Fibroblast of lung (primary cell): ENCODE data around the gene GPC6.

Experiments used
- EZH2 ChIP-seq: IDR thresholded peaks from 2 replicates; pipeline ENCODE4 v1.5.1; 2012; ENCODE audit warnings: low read length, control low read depth, mild to moderate bottlenecking; ENCODE audit errors: missing control alignments
- TF ChIP-seq, protein P1 (sequence below), 2 donors: IDR thresholded peaks in 1 of 2; conservative IDR thresholded peaks in 1 of 2; 1 replicate in 1 of 2; 2 replicates in 1 of 2; pipeline ENCODE4 v1.5.1; 2011 to 2012; ENCODE audit warnings: low read length in 2 of 2, control low read depth in 1 of 2, inconsistent platforms in 1 of 2, low read depth in 1 of 2, mild to moderate bottlenecking in 1 of 2

DNA sequence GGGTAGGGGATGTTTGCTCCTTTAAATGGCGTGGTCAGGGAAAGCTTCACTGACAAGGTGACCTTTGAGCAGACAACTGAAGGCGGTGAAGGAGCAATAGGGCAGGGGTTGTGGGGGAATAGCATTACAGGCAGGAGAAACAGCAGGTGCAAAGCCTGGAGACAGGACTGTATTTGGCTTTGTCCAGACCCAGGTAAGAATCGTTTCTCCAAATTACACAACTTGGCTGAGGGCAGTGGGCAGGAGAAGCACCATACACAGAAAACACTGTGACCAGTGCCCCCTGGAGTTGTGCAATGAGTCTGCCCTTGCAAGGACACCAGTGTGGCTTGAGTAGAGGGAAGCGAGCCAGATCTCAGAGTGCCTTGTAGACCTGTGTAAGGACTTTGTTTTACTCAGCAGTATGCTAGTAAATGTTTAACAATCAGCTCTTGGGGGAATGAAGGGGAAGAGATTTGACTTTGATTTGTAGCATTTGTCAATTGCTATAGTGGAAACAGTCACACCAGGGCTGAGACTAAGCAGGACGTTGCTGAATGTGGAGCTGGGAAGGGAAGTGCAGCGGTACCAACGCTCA, 892.8 kb downstream of the GPC6 start:
- TF ChIP-seq, protein P1, sequence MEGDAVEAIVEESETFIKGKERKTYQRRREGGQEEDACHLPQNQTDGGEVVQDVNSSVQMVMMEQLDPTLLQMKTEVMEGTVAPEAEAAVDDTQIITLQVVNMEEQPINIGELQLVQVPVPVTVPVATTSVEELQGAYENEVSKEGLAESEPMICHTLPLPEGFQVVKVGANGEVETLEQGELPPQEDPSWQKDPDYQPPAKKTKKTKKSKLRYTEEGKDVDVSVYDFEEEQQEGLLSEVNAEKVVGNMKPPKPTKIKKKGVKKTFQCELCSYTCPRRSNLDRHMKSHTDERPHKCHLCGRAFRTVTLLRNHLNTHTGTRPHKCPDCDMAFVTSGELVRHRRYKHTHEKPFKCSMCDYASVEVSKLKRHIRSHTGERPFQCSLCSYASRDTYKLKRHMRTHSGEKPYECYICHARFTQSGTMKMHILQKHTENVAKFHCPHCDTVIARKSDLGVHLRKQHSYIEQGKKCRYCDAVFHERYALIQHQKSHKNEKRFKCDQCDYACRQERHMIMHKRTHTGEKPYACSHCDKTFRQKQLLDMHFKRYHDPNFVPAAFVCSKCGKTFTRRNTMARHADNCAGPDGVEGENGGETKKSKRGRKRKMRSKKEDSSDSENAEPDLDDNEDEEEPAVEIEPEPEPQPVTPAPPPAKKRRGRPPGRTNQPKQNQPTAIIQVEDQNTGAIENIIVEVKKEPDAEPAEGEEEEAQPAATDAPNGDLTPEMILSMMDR (conservative IDR thresholded peaks at IDR 0.05 in 1 of 2, IDR thresholded peaks at IDR 0.05 in 1 of 2; ENCODE audit: low read depth in 1 of 2, low read length in 2 of 2), result no peak
- no peak for TF ChIP-seq EZH2
